ENCODE data around the gene TRPM1.

The TRPM1 gene

DNA sequence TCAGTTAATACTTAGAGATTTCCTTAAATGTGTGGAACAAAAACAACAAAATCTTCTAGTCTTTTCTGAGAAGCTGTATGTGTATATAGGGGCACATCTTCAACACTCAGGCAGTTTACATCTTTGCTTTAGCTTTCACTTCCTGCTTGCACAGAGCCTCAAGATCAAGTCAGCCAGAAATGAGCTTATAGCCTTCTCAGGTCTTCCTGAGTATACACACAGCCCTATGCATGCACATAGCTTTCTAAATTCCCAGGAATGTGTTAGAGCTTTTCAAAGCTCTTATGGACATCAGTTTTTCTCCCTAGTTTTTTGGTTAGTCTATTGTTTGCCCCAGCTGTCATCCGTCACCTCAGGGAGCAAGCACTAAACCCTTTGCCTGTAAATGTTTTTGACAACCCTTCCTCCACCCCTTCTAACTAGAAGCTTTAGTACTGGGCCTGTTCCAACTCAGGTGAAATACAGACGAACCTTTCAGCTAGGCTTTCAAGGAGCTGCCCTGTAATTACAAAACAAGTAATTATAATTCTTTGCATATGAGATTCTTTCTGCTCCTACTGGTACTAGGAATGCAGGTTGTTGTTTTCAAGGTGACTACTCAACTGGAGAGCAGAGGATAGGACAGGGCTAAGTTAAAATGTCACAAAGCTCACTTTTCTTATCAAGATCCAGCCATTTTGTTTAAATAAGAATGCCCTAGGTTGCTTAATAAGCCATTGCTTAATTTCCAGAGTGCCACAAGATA, 87.5 kb downstream of the TRPM1 start:
- no peak for DNase-seq

DNA sequence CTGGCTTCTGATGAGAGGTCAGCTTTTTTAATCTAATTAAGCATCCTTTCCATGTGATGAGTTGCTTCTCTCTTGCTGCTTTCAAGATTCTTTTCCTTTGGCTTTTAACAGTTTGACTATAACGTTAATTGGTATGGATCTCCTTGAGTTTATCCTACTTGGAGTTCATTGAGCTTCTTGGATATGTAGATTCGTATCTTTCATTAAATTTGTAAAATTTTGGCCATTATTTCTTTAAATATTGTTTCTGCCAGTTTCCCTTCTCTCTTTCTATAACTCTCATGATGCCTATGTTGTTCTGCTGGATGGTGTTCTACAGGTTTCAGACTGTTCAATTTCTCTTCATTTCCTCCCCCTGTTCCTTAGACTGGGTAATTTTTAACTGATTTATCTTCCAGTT, 89.1 kb downstream of the TRPM1 start:
- no peak for DNase-seq

DNA sequence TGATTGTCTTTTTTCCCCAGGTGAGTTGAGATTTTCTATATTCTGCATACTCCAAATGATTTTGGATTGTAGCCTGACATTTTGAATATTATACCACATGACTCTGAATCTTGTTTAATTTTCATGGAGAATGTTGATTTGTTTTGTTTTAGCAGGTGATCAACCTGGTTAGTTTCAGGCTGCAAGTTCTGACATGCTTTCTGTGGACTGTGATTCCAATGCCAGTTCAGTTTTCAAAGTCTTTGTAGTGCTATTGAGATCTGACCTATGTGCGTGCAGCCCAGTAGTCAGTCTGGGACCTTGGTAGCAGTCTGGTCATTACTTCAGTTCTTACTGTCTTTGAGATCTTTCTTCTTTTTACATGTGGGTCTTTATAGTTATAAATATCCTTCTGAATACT, 91.5 kb downstream of the TRPM1 start:
- no peak for DNase-seq

DNA sequence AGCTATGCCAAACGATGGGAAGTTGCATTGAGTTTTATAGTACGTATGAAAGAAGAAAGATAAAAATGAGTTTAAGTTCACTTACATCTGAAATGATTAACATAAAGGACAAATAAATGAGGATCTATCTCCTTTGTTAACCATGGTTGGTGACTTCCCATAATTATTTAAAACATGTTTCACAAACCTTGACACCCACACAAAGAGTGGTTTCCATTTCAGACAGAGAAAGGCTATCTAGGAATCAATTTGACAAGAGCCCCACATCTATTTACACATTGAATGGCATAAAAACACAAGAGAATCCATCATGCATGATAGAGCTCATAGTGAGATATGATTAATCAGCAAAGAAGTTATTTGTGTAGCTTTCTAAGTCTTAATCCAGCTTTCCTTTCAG, 95.9 kb downstream of the TRPM1 start:
- no peak for DNase-seq

DNA sequence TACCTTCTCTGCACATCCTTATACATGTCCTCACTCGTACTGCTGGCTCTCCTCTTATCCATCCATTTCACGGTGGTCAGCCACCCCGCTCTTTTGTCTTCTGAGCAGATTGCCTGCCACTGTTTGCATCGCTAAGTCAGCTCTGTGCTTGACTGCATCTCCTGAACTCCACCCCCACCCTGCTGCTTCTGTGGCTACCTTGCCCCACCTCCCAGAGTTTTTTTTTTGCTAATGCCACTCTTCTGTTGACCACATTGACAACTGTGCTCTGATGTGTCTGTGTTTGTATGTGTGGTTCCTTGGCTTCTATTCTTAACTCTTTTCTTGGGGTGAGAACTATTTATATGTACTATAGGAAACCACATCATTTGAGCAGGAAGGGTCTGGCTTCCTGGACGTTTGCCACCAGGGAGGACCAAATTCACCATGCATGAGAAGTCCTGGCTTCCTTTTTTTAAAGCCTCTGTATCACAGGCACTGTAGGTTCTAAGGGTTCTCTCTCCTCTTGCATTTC, 97.2 kb downstream of the TRPM1 start:
- no peak for DNase-seq

DNA sequence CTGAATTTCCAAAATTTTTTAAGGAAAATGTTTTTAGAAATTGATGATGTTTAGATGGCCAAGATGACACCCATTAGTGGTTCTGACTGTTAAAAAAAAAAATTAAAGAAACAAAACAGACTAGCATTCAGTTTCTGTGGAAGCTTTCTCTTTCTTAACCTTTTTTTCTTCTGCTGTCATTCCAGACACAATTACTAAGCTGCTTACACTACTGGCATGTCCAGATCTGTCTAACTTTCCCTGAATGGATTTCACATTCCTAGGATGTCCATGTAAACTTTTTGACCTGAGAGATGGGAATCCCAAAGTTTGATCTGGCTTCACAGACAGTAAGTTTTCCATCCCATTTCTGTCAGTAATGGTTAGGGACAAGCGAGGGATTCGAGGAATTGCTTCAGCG, 99.8 kb downstream of the TRPM1 start:
- DNase-seq = no peak

DNA sequence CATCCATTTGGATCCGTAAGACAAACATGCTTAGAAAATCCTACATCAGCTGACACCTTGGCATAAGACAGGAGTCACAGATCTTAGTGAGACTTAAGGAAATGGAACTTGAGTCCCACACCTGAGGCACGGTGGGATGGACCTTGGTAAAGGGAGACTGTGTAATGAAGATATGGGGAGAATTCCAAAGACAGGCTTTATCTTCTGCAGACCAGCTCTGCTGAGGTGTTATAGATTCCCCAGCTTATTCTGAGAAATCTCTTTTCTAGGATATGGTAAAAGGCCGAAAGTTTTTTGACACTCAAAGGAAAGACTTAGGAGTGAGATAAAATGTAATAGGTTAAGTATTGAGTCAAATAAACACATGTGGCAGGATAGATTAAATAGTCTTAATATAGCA, 101.8 kb downstream of the TRPM1 start:
- DNase-seq = no peak

DNA sequence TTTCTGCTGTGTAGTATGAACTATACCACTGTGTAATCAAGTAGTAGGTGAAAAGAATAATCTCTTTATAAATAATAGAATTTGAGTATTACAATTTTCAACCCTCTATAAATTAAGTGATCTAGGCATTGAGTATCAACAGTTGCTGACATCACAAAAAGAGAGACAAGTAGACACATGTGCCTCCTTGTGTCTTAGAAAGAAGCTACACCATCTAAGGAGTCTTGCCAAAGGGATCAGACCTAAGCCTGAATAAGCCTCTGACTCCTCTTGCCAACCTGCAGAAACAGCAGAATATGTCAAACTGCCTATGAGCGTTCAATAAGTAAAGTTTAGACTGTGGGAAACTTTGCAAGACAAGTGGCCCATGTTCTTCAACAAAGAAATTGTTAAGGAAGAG, 104.3 kb downstream of the TRPM1 start:
- DNase-seq = no peak

DNA sequence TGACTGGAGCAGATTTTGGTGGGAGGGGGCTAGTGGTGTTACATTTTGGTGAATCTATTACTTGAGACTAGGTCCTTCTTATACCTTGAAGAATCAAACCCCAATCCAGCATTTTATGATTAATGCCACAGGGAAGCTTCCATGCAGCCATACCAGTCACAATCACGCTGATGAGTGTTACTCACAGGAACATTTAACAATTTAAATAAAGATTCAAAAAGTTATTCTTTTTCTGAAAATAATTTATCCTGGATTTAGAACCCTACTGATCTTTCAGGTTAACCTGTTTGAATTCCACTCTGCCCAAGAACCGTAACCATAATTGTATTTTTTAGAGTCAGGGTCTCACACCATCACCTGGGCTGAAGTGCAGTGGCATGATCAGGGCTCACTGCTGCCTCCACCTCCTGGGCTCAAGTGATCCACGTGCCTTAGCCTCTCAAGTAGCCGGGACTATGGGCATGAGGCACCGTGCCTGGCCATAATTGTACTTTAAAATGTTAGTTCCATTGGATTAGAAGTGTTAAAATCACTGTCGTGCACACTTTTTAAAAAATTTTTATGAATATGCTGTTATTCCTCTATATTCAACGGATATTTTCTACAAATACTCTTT, 109.2 kb downstream of the TRPM1 start:
- peak in 1 of 2 experiments; percentile 27 for DNase-seq

DNA sequence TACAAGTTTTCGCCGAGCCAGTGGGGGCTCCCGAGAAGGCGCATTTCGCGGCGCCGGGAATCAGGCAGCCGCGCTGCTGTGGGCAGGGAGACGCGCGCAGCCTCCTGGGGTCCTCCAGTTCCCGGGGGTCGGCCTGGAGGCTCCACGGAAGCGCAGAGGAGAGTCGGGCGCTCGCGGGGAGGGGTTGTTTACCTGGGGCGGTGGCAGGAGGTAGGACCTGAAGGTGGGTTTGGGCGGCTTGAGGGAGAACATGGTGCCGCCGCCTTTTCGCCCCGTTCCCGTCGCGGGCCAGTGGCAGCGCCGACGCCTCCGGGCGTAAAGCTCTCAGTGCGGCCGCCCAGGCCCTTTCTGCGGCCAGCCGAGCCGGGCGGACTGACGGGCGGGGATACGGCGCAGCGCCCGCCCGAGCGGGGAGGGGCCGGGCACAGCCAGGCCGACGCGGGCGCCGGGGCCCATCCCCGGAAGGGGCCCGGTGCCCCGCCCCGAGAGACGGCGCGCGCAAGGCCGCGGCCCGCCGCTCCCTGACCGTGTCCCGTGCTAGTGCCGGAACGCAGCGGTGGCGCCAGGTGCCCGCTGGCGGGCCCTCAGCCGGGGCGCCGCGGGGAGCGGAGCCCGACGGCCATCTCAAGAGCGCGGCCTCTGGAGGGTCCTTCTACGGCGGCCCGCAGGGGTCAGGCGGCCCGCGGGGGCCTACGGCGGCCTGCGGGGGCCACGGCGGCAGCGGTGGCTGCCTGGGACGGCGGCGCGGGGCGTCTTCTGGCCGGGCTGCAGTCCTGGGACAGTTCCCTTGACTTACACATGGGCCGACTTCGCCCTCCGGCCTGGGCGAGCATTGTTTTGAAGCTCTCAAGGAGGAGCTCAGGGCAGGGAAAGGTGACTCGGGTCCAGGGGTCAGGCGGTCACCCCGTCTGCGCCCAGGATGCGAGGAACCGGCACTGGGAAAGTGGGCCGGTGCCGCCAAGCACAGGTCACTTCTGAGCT, 110.0 kb downstream of the TRPM1 start, which contains the start of gene MTMR10:
Gene MTMR10 (minus strand): TSS at position 374 of the 981 bp plus-strand sequence. CDS start 122 bp downstream, at position 252.
- peak; percentile 42 to 89 for DNase-seq

DNA sequence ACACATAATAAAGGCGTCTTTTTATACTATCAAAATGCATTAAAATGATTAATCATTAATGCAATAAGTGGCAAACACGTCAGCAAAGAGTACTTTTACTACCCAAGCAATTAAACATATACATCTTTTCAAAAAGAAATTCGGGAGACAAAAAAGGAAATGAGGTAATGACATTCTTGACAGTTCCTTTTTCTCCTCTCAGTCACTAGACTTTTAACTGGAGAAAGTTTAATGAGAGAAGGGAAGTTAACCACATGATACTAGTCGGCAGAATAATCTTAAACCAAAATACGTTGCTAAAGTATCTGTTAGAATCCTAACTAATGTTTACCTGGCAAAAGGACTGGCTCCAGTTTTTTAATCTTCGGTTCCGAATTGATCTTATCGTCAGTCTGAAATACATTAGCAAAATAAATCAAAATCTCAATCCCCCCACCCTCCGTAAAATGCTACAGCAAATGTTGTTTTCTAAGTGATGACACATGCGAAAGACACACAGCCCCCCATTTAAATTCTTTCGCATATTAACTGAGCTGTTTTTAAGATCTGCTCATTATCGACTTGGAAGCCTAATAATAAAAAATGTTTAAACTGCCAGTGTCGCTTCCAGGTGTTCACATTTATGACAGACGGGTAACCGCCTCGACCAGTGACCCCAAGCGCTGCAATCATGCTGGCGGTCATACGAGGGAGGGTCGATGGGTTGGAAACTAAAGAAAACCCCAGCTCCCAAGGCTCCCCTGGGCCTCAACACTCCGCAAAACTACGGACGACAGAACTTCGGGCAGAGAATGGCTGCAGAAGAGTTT, 110.9 kb downstream of the TRPM1 start:
- DNase-seq = no peak

DNA sequence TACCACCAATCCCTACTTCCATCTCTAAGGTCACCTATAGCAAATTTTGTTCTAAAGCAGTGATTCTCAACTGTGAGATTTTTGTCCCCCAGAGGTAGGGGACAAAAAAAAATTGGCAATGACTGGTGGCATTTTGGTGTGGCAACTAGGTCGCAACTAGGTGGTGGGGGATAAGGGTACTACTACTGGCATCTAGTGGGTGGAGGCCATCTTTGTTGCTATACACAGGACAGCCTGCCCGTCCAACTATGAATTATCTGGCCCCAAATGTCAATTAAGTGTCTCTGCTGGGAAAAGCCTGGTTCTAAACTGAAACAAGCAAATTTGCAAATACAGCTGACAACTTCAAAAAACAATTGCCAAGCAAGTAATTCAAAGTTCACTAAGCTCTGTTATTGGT, 111.5 kb downstream of the TRPM1 start:
- DNase-seq = peak in 1 of 2 experiments; percentile 6

DNA sequence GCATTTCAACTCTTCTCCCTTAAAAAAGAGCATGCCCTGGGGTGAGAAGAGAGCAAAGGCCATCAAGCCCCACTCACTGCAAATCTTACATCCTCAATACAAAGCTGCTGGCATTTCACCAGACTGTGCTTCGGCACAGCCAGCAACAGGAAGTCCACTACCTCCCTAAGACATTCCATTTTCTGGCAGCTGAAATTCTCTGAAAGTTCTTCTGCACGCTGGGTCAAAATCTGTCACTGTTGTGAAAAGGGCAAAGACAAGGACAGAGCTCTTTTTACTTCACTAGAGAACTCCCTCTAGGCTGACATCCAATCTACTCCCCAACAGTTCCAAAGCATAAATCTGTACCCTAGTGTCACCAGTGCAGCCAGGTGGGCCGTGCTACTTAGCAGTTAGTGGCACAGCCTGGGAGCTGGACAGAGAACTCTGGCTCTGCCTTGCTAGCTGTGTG, 116.4 kb downstream of the TRPM1 start:
- DNase-seq = no peak

DNA sequence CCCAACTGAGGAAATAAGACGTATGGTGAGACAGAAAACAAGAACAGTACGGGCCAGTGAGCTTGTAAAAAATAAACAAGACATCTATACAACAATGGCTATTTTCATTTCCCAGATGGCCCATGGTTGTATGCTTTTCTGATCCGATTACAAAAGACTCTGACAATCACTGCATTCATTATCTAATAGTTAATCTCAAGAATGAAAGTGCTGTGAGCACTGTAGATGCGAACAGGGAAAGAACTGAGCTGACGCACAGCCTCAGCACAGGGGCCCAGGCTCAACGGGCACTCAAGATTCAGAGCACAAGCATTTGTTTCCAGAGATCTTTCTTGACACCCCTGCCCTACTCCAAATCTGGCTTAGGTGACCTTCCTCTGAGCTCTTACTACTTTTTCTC, 117.0 kb downstream of the TRPM1 start:
- no peak for DNase-seq

DNA sequence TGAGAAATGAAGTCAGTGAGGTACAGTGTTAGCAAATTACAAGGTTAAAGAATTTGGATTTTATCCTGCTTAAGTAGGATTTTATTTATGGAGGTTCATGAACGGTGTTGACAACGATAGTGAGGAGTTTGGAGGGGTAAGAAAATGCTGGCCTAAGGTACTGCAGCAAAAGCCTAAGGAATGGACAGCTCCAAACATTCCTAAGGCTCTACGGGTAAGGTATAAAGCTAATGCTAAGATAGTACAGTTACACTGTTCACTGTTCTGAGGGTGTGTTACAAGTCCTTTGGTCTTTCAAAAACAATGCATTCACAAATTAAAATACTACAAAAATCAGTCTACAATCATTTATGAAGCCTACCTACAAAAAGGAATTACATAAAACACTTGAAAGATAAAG, 117.4 kb downstream of the TRPM1 start:
- no peak for DNase-seq

DNA sequence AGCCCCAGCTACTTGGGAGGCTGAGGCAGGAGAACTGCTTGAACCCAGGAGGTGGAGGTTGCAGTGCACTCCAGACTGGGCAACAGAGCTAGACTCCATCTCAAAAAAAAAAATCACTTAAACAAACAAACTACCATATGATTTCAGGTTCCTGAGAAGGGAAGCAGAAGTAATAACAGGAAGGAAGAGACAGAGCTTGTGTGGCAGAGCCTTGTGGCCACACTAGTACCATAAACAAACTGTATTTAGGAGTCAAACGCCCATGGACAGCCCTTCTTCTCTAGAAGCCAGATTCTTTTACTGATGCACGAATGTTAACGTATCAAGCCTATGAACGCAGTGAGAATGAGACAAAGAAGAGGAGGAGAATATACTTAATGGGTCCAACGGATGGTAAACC, 122.1 kb downstream of the TRPM1 start:
- no peak for DNase-seq

DNA sequence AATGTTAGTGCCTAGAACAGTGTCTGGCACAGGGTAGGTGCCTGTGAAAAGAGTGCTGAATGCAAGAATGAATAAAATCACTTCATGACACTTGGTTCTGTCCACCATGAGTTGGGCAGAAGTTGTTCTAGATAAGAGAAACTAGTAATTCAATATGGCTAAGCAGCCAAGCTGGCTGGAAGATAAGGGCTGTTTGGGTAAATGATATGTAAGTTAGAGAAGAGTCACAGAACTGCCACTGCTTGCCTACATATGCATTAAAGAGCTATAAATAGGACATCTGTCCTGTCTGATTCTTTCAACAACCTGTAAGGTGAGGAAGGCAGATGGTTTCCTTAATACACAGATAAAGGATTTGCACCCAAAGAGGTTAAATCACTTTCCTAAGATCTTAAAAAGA, 123.2 kb downstream of the TRPM1 start:
- DNase-seq = no peak

DNA sequence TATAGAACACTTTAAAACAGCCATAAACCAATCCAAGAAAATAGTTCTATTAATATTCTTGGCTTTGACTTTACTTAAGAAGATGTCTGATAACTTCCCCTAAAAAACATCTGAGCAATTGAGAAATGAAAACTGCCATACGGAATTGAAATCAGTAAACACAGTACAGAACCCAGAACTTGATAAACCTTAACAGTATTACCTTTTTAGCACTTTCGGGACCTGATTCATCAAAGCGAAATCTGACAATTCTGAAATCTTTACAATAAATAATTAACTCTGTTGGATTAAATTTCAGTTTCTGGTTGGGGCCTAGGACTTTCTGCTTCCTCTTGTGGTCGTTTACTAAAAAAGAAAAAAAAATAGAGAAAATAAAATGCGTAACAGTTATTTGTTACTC, 127.4 kb downstream of the TRPM1 start:
- no peak for DNase-seq

DNA sequence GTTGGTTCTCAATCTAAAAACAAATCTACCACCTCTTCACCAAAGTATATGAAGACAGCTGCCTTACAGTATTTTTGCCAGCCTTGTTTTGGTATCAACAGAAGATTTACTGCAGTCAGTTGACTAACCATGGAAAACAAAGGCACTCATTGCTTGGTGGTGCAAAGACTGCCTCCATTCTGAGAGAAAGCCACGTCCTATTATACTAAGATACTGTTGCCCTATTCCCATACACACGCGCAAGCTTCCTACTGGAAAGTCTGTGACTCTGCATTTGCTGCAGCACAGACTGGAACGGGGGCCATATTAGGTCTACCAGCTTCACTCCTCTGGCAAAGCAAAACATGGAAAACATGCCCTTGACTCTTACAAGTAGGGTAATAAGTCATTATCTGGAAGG, 128.1 kb downstream of the TRPM1 start:
- DNase-seq = no peak

DNA sequence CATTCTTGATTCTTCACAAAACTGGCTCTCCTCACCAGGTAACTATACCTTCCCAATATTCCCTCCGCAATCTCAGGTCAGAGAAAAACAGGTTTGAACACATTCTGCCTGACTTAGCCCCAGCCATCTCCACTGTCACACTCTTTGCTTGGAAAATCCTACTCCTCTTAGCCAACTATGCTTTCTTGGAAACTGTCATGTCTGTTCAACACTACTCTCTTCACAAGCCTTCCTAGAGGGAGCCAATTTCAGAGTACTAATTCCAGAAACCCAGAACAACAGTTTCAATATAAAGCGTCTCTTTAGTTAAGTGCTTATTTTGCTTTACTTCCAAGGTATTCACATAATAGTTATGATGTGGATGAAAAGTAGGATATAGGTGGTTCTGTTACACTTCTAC, 131.8 kb downstream of the TRPM1 start:
- no peak for DNase-seq

DNA sequence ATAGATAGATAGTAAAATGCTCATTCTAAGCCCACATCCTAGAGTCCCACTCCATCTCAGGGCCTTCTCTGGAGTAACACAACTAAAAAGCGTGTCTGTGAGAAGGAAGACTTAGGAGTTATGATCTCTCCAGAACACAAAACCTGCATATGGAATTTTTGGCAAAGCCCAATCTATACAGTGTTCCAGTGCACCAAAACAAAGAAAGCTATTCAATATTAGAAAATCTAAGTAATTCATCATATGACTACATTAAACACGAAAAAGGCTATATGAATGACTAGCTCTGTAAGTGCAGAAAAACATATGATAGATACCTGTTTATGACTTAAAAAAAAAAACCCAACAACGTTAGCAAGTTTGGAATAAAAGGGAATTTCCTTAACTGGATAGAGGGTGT, 137.8 kb downstream of the TRPM1 start:
- no peak for DNase-seq

DNA sequence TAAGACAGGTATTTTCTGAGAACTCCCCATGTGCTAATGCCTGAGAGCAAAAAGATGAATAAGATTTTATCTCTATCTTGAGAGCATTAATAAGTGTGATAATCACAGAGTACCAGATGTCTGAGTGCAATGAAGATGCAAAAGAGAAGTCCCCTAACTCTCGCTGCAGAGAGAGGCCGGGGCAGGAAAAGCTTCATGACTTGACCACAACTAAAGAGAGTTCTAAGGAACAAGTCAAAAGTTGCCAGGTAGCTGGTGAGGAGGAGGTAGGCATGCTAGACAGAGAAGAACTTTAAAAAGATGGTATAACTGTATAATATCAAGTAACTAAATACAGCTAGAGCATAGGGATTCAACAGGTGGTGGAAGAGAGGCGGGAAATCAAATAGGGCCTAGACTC, 138.9 kb downstream of the TRPM1 start:
- no peak for DNase-seq

Data from NCI-H526 (cell line).